Stromal cell of bone marrow (primary cell): Measurements from ENCODE around the gene PLD4.

Source experiments
- DNase-seq: peaks from one replicate; pipeline ENCODE4 v3.0.0-alpha.2; 2012; ENCODE audit warnings: low read depth

Gene PLD4

GRCh38 chr14:104928391-104929133 lies 3.9 kb downstream of the PLD4 start:
- no peak for DNase-seq

GRCh38 chr14:104929268-104930230 lies 4.9 kb downstream of the PLD4 start:
- no peak for DNase-seq

- no peak for DNase-seq
Measured at GRCh38 chr14:104930526-104931303, 6.0 kb downstream of the PLD4 start.

- DNase-seq = no peak
Measured at GRCh38 chr14:104931304-104931770, 6.7 kb downstream of the PLD4 start.

- DNase-seq = no peak
Measured at GRCh38 chr14:104931771-104932675, 7.3 kb downstream of the PLD4 start.

GRCh38 chr14:104932676-104933631 lies 8.3 kb downstream of the PLD4 start:
- DNase-seq = peak; percentile 57

- DNase-seq = no peak
Measured at GRCh38 chr14:104933746-104934733, 9.4 kb downstream of the PLD4 start.

- DNase-seq = no peak
Measured at GRCh38 chr14:104935026-104935650, 10.5 kb downstream of the PLD4 start.

- no peak for DNase-seq
Measured at GRCh38 chr14:104935955-104936354, 11.3 kb downstream of the PLD4 start.

GRCh38 chr14:104936361-104937155 lies 11.9 kb downstream of the PLD4 start:
- DNase-seq = no peak

GRCh38 chr14:104937161-104937560 lies 12.5 kb downstream of the PLD4 start:
- DNase-seq = no peak

- DNase-seq = no peak
Measured at GRCh38 chr14:104937694-104938365, 13.2 kb downstream of the PLD4 start.

GRCh38 chr14:104938436-104938835 lies 13.8 kb downstream of the PLD4 start:
- no peak for DNase-seq

- DNase-seq = no peak
Measured at GRCh38 chr14:104938960-104939359, 14.3 kb downstream of the PLD4 start.

GRCh38 chr14:104939666-104940410 lies 15.2 kb downstream of the PLD4 start:
- DNase-seq = no peak

GRCh38 chr14:104940526-104941150 lies 16.0 kb downstream of the PLD4 start:
- no peak for DNase-seq
